Thoracic aorta (tissue), 2 donors: Measurements from ENCODE around the gene GSTM3. TPM values are rescaled to one million over a fixed set of nuclear protein-coding genes. Genes with fewer than 3 reads are reported as not detected.

Source experiments
- ATAC-seq: fragments of 150-250 bp; one replicate; pipeline ENCODE4 v1.8.0; 2017; ENCODE audit warnings: low read depth; ENCODE audit not compliant: insufficient number of reproducible peaks, low FRiP score
- DNase-seq: peaks from one replicate; pipeline ENCODE4 v3.0.0-alpha.2; 2020; ENCODE audit warnings: low spot score
- H3K27ac ChIP-seq, 2 donors: fragments of 200-600 bp; sonication (generic); 1 replicate in 1 of 2; 2 replicates in 1 of 2; pipeline ENCODE4 v1.5.1; 2016; ENCODE audit warnings: mild to moderate bottlenecking in 2 of 2, moderate library complexity in 2 of 2
- H3K27me3 ChIP-seq: fragments of 200-600 bp; sonication (generic); replicated peaks from 2 replicates; pipeline ENCODE4 v1.6.0; 2016; ENCODE audit warnings: mild to moderate bottlenecking; ENCODE audit not compliant: insufficient read depth
- H3K36me3 ChIP-seq: fragments of 200-600 bp; sonication (generic); one replicate; pipeline ENCODE4 v1.5.1; 2016
- H3K4me1 ChIP-seq, 2 donors: fragments of 200-600 bp; sonication (generic); 1 replicate in 1 of 2; 2 replicates in 1 of 2; pipeline versions ENCODE4 v1.5.1 to v1.6.0; 2016; ENCODE audit warnings: low read depth in 2 of 2, mild to moderate bottlenecking in 1 of 2; ENCODE audit not compliant: control insufficient read depth in 1 of 2
- H3K4me3 ChIP-seq: fragments of 200-600 bp; sonication (generic); 2 replicates; pipeline ENCODE4 v1.5.1; 2016; ENCODE audit warnings: mild to moderate bottlenecking
- H3K9me3 ChIP-seq: fragments of 200-600 bp; sonication (generic); 2 replicates; pipeline ENCODE4 v1.5.1; 2016
- CTCF ChIP-seq: fragments of 200-600 bp; sonication (generic); IDR thresholded peaks from one replicate; pipeline ENCODE4 v1.5.1; 2019; ENCODE audit warnings: antibody characterized with exemption
- total RNA-seq, 2 donors: library from RNA; depleted of rRNA; stranded (reverse); fragments of >200 nt; gene quantifications; one replicate each; pipeline versions ENCODE4 v1.1.0 to v1.2.3, GENCODE V29; 2016

Gene GSTM3
- total RNA-seq, 2 donors from 2014 or later, result 33.1 to 68.6 TPM

DNA sequence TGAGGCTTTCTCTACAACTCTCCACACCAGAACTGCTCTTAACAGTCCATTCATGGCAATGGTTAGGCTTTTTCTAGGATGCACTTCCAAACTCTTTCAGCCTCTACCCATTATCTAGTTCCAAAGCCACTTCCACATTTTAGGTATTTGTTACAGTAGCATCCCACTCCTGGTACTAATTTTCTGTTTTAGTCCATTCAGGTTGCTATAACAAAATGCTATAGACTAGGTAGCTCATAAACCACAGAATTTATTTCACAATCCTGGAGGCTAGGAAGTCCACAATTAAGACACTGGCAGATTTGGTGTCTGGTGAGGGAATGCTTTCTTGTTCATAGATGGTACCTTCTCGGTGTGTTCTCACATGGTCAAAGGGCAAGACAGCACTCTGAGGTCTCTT lies 40.1 kb upstream of the GSTM3 start:
- no peaks in the 10 kb centered on the region for H3K9me3 ChIP-seq
- DNase-seq, result no peak
- H3K27ac ChIP-seq, result no peak overlapping the region
- no peak for TF ChIP-seq CTCF
- no peaks in the 10 kb centered on the region for H3K36me3 ChIP-seq
- ATAC-seq, result no peak
- H3K4me1 ChIP-seq, result peaks cover 15 to 35% of the 10 kb centered on the region in 2 donors
- H3K4me3 ChIP-seq, result no peak overlapping the region
- no peaks in the 10 kb centered on the region for H3K27me3 ChIP-seq

DNA sequence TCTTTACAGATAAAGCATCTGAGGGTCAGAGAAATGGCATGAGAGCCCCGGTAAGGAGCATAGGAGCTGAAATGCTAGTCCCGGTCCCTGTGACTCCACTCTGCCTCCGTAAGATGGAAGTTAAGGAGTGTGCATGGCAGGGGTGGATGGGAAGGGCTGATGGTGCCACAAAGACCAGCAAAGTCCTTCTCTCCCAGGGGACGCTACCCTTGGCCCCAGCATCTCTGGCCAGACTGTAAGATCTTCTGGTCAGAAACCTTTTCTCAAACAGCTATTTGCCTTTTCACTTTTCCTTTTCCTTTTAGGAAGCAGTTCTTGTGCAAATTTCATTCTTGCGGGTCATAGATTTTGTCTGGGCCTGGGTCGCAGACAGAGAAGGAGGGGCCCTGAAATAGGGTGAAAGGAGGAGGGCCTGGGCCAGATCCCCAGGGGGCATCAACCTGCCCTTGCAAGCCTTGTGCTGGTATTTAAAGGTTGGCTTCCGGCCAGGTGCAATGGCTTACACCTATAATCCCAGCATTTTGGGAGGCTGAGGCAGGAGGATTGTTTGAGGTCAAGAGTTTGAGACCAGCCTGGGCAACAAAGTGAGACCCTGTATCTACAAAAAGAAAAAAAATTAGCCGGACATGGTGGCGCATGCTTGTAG lies 37.3 kb upstream of the GSTM3 start:
- no peaks in the 10 kb centered on the region for H3K36me3 ChIP-seq
- H3K27ac ChIP-seq, result no peak overlapping the region
- H3K27me3 ChIP-seq, result no peaks in the 10 kb centered on the region
- DNase-seq (no peak), ATAC-seq (no peak)
- no peak overlapping the region for H3K4me3 ChIP-seq
- peaks cover 8 to 10% of the 10 kb centered on the region in 2 donors for H3K4me1 ChIP-seq
- no peaks in the 10 kb centered on the region for H3K9me3 ChIP-seq
- TF ChIP-seq CTCF, result no peak

GRCh38 chr1:109777436-109777835 lies 36.6 kb upstream of the GSTM3 start:
- Histone ChIP-seq H3K4me3 (no peak overlapping the region), H3K9me3 (no peaks in the 10 kb centered on the region), H3K27ac (no peak overlapping the region), H3K4me1 (peaks cover 1 to 3% of the 10 kb centered on the region in 2 donors), H3K27me3 (no peaks in the 10 kb centered on the region), H3K36me3 (no peaks in the 10 kb centered on the region)
- TF ChIP-seq CTCF, result no peak
- ATAC-seq, result no peak
- no peak for DNase-seq

- TF ChIP-seq CTCF, result peak; percentile 96
- no peak for DNase-seq
- no peak overlapping the region for H3K27ac ChIP-seq
Measured at GRCh38 chr1:109776911-109777310, 36.1 kb upstream of the GSTM3 start.

DNA sequence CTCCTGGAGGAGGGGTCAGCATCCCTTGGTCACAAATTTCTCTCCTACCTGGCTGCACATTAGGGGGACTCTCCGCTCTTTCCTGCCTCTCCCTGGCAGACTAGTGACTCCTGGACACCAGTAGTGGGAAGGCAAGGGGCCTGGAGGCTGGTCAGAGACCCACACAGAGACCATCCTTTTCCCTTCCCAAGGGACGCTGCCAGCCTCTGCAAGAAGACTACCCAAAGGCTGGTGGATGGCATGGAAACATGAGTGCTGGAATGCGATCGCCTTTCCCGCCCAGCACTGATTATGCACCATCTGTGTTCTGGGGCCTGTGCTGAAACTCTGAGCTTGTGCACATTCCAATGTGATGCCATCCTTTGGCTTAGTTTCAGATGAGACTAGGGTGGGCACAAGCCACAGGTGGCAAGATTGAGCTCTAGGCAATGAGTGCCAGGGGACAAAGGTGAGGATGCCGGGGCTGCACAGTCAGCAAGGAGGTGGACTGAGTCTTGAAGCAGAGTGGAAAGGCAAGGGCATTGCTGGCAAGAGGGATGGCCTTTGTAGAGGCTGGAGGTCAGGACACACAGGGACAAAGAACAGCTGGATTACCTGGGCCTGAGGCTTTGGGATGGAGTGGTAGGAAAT lies 35.5 kb upstream of the GSTM3 start:
- DNase-seq (no peak), ATAC-seq (no peak)
- TF ChIP-seq CTCF, result no peak
- Histone ChIP-seq H3K4me1 (no peaks in the 10 kb centered on the region), H3K27me3 (no peaks in the 10 kb centered on the region), H3K27ac (no peak overlapping the region), H3K36me3 (no peaks in the 10 kb centered on the region), H3K4me3 (no peak overlapping the region), H3K9me3 (no peaks in the 10 kb centered on the region)

More at GRCh38 chr1:109776911-109777310, 36.1 kb upstream of the GSTM3 start:
- Histone ChIP-seq H3K36me3 (no peaks in the 10 kb centered on the region), H3K27me3 (no peaks in the 10 kb centered on the region), H3K4me1 (no peaks in the 10 kb centered on the region), H3K9me3 (no peaks in the 10 kb centered on the region), H3K4me3 (no peak overlapping the region)
- peak; percentile 56 for ATAC-seq
